ENCODE measurements around the gene FGF8. TPM values are rescaled to one million over a fixed set of nuclear protein-coding genes. Genes with fewer than 3 reads are reported as not detected.

FGF8 gene
- polyA plus RNA-seq, 1 donor, result not detected

DNA sequence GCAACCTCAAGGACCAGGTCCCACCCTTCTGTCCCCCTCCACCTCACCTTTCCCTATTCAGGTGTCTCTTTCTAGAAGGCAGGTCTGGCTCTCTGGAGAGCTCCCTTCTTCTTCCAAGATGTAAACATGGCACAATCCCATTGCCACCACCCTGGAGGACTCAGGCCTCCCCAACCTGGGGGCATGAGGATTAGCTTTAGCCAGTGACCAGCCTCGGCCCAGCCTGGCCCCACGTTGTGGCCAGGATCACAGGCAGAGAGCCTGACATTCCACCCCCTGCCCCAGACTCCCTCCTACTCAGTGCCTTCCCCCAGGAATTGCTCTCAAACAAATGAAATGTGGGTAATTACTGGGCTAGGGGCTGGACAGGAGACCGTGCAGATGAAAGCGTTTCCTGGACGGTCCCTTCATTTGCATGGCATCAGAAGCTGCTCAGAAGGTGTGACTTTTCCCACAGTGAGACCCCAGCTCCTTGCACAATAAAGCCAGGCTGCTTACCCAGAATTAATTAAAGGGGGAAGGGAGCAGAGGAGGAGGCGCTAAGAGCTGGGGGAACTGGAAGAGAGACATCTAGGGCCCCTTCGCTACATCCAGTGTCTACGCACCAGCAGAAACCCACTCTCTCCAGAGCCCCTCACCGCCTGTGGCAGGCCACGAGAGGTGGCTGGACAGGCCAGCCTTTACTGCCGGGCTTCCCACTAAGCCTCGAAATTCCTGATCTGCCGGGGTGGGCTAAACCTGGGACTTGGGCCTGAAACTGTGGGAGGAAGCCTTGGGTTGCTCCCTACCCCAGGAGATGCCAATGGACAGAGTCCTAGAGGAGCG lies 7.7 kb downstream of the FGF8 start:
- WGBS (ENCODE audit: insufficient coverage, low lambda C conversion rate), result no CpG with 5 or more reads among the region's 14 CpGs
- peaks cover 87% of the 10 kb centered on the region for H3K27me3 ChIP-seq (ENCODE audit: control insufficient read depth, insufficient read depth, low read length)
- H3K9me3 ChIP-seq (ENCODE audit: control insufficient read depth, low read depth, low read length), result peaks cover 3% of the 10 kb centered on the region
- H3K4me3 ChIP-seq (ENCODE audit: low read length), result no peak overlapping the region
- no peak for DNase-seq
- no peak overlapping the region for H3K27ac ChIP-seq (ENCODE audit: low read length)
- no peaks in the 10 kb centered on the region for H3K4me1 ChIP-seq (ENCODE audit: control insufficient read depth, insufficient read depth, low read length)
- no peaks in the 10 kb centered on the region for H3K36me3 ChIP-seq (ENCODE audit: control insufficient read depth, insufficient read depth, low read length)

DNA sequence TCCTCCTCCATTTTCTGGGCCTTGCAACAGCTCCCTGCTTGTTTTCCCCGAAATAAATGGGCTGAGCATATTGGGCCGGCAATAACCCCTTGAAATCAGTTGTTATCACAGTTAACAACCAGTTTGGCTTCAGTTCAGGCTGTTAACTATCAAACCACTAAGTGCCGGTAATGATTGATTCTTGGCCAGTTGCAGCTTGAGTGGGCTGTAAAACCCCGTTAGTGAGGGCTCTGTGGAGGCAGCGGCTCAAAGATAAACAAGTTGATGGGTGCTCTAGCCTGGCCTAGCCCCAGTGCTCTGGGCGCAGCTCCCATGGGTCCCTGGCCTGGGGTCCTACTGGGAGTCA lies 8.3 kb downstream of the FGF8 start:
- H3K36me3 ChIP-seq (ENCODE audit: control insufficient read depth, insufficient read depth, low read length), result no peaks in the 10 kb centered on the region
- H3K4me3 ChIP-seq (ENCODE audit: low read length), result no peak overlapping the region
- peaks cover 85% of the 10 kb centered on the region for H3K27me3 ChIP-seq (ENCODE audit: control insufficient read depth, insufficient read depth, low read length)
- H3K27ac ChIP-seq (ENCODE audit: low read length), result no peak overlapping the region
- H3K4me1 ChIP-seq (ENCODE audit: control insufficient read depth, insufficient read depth, low read length), result no peaks in the 10 kb centered on the region
- no CpG with 5 or more reads among the region's 6 CpGs for WGBS (ENCODE audit: insufficient coverage, low lambda C conversion rate)
- H3K9me3 ChIP-seq (ENCODE audit: control insufficient read depth, low read depth, low read length), result peaks cover 3% of the 10 kb centered on the region
- DNase-seq, result no peak

DNA sequence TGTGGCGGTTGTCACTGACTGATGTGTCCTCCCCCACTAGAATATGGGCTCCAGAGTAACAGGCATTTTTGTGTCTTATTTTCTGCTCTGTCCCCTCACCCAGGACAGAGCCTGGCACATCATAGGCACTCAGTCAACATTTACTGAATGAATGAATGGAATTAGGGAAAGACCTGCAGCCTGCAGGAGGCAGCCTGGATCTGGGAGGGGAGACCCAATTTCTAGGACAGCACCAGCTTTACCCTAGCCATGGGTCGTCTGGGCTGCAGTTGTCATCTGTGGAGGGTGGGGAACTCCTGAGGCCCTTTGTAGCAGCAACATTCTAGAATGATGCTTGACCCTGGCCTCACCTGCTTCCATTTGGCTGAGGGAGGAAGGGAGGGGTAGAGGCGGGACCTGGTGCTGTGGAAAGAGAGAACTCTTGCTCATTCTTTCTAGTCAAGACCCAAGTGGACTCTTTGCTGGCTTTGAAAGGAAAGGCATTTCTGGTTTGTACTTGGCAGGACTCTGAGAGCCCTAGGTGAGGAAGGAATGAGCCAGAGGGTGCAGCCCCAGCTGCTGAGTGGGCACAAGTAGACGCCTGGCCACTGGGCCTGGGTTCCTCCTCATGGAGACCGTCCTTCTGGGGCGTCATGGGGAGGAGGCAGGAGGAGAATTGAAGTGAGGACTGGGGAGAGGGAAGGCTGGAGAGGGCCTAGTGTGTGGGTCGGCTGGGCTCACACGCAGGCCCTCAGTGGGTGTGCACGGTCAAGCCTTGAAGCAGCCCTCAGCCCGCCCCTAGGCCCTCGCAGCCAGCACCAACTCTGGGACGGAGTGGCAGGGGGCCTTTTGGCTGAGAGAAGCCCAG lies 8.9 kb downstream of the FGF8 start:
- no CpG with 5 or more reads among the region's 12 CpGs for WGBS (ENCODE audit: insufficient coverage, low lambda C conversion rate)

DNA sequence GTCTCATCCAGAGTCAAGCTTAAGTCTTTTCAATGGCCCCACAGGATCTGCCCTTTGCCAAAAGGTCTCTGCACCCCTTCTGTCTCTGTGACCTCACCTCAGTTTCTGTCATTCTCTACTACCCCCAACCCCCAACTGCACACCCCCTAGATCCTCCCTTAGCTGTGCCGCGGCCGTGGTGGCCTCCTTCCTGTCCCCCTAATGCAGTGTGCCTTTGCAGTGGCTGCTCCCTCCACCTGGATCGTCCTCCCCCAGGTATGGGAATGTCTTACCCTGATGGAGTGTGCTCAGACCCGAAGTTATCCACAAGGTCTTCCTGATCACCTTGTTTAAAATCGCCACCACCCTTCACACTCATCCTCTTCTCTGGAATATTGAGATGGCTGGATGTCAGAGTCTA lies 9.6 kb downstream of the FGF8 start:
- whole genome bisulfite sequencing (ENCODE audit: insufficient coverage, low lambda C conversion rate), result 85% methylated on average over 5 of the region's 6 CpGs
- Histone ChIP-seq H3K9me3 (ENCODE audit: control insufficient read depth, low read depth, low read length) (peaks cover 3% of the 10 kb centered on the region), H3K4me3 (ENCODE audit: low read length) (no peak overlapping the region), H3K27me3 (ENCODE audit: control insufficient read depth, insufficient read depth, low read length) (peaks cover 72% of the 10 kb centered on the region), H3K4me1 (ENCODE audit: control insufficient read depth, insufficient read depth, low read length) (no peaks in the 10 kb centered on the region), H3K27ac (ENCODE audit: low read length) (no peak overlapping the region), H3K36me3 (ENCODE audit: control insufficient read depth, insufficient read depth, low read length) (no peaks in the 10 kb centered on the region)
- DNase-seq, result no peak

More for the DNA sequence above, 8.9 kb downstream of the FGF8 start:
- peaks cover 3% of the 10 kb centered on the region for H3K9me3 ChIP-seq (ENCODE audit: control insufficient read depth, low read depth, low read length)
- no peak for DNase-seq
- no peaks in the 10 kb centered on the region for H3K4me1 ChIP-seq (ENCODE audit: control insufficient read depth, insufficient read depth, low read length)
- H3K27ac ChIP-seq (ENCODE audit: low read length), result no peak overlapping the region
- peaks cover 79% of the 10 kb centered on the region for H3K27me3 ChIP-seq (ENCODE audit: control insufficient read depth, insufficient read depth, low read length)
- H3K4me3 ChIP-seq (ENCODE audit: low read length), result no peak overlapping the region
- no peaks in the 10 kb centered on the region for H3K36me3 ChIP-seq (ENCODE audit: control insufficient read depth, insufficient read depth, low read length)

DNA sequence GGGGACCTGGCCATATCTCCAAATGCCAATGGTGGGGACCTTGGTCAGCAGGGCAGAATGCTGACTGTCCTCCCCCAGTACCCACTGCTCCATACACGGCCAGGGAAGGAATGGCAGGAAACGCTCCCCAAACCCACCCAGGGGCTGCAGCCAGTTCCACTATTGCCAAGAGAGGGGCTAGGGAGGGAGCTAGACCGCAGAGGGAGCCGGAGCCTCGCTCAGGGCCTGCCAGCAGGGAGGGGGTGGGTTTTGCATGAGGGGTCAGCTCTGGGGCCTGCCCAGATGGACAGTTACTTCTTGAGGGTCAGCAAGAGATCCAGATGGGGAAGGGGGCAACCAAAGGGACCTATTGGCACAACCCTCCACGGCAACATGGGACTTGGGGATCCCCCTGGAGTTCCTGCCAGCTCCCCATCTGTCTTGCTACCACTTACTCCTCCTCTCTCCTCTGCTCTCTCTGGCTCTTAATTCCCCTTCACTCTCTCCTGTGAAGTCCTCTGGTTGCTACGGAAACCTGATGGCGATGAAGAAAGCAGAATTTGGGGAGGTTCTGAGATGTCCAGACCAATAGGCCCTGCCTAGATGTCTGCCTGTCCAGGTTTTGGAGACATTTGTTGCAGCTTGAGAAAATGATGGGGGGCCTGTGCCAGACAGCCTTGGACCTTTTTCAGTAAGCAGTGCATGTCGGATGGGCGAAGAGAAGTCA lies 12.6 kb downstream of the FGF8 start:
- H3K27ac ChIP-seq (ENCODE audit: low read length), result no peak overlapping the region
- H3K36me3 ChIP-seq (ENCODE audit: control insufficient read depth, insufficient read depth, low read length), result no peaks in the 10 kb centered on the region
- no peak overlapping the region for H3K4me3 ChIP-seq (ENCODE audit: low read length)
- H3K9me3 ChIP-seq (ENCODE audit: control insufficient read depth, low read depth, low read length), result no peaks in the 10 kb centered on the region
- WGBS (ENCODE audit: insufficient coverage, low lambda C conversion rate), result 100% methylated on average over 1 of the region's 10 CpGs
- no peak for DNase-seq
- peaks cover 47% of the 10 kb centered on the region for H3K27me3 ChIP-seq (ENCODE audit: control insufficient read depth, insufficient read depth, low read length)
- H3K4me1 ChIP-seq (ENCODE audit: control insufficient read depth, insufficient read depth, low read length), result no peaks in the 10 kb centered on the region

DNA sequence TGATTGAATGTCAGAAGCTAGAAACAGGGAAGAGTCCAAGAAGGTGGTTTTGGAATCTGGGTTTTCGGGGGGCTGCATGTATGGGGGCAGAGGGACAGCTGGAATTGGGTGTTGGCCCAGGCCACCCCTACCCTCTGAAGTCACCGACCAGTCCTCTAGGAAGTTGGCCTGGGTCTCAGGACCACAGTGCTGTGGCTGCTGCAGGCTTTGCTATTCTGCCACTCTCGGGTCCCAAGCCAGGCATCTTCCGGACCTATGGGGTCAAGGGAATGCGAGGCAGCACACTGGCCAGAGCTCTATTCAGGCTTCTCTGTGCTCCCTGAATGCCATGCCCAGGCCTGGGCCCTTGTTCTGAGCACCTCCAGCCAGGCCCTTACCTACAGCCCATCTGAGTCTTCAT lies 13.2 kb downstream of the FGF8 start:
- no peak overlapping the region for H3K27ac ChIP-seq (ENCODE audit: low read length)
- peaks cover 41% of the 10 kb centered on the region for H3K27me3 ChIP-seq (ENCODE audit: control insufficient read depth, insufficient read depth, low read length)
- H3K4me3 ChIP-seq (ENCODE audit: low read length), result no peak overlapping the region
- DNase-seq, result no peak
- H3K4me1 ChIP-seq (ENCODE audit: control insufficient read depth, insufficient read depth, low read length), result no peaks in the 10 kb centered on the region
- no peaks in the 10 kb centered on the region for H3K9me3 ChIP-seq (ENCODE audit: control insufficient read depth, low read depth, low read length)
- WGBS (ENCODE audit: insufficient coverage, low lambda C conversion rate), result no CpG with 5 or more reads among the region's 5 CpGs
- no peaks in the 10 kb centered on the region for H3K36me3 ChIP-seq (ENCODE audit: control insufficient read depth, insufficient read depth, low read length)

DNA sequence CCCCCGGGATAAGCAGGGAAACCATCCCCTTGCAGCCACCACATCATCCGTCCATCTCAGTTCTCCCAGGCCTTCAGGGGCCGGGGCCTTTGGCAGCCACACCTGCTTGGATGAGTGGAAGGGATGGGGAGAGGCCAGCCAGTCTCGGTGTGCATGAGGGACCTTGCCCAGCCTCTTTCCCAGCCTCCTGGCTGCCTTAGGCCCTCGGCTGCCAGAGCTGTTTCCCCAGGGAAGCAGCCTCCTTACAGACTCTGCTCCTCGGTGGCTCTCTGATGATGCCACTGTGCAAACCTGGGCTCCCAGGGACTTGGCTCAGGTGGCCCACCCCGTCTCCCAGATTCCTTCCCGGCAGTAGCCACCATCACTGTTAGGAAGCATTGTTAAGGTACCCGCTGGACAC lies 14.7 kb downstream of the FGF8 start:
- H3K9me3 ChIP-seq (ENCODE audit: control insufficient read depth, low read depth, low read length), result no peaks in the 10 kb centered on the region
- no peak overlapping the region for H3K4me3 ChIP-seq (ENCODE audit: low read length)
- no peak overlapping the region for H3K27ac ChIP-seq (ENCODE audit: low read length)
- H3K4me1 ChIP-seq (ENCODE audit: control insufficient read depth, insufficient read depth, low read length), result no peaks in the 10 kb centered on the region
- no CpG with 5 or more reads among the region's 9 CpGs for WGBS (ENCODE audit: insufficient coverage, low lambda C conversion rate)
- H3K36me3 ChIP-seq (ENCODE audit: control insufficient read depth, insufficient read depth, low read length), result no peaks in the 10 kb centered on the region
- DNase-seq, result no peak
- H3K27me3 ChIP-seq (ENCODE audit: control insufficient read depth, insufficient read depth, low read length), result peaks cover 26% of the 10 kb centered on the region

DNA sequence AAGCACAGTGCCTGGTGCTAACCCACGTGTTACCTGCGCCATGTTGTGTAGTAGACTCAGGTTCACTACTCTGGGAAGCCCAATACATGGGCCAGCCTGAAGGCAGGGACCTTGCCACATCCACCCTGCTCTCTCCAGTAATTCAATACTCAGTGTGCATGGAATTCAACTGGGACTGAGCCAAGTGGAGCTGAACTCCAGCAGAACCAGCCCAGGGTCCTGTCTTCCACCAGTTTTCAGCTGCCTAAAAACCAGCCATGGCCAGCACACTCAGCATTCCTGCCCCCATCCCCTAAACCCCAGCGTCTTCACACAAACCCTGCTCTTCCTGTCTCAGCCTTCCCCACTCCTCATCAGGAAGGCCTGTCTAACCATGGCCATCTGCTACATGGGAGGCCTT lies 15.4 kb downstream of the FGF8 start:
- Histone ChIP-seq H3K4me3 (ENCODE audit: low read length) (no peak overlapping the region), H3K36me3 (ENCODE audit: control insufficient read depth, insufficient read depth, low read length) (no peaks in the 10 kb centered on the region), H3K9me3 (ENCODE audit: control insufficient read depth, low read depth, low read length) (no peaks in the 10 kb centered on the region), H3K27me3 (ENCODE audit: control insufficient read depth, insufficient read depth, low read length) (peaks cover 19% of the 10 kb centered on the region), H3K27ac (ENCODE audit: low read length) (no peak overlapping the region), H3K4me1 (ENCODE audit: control insufficient read depth, insufficient read depth, low read length) (no peaks in the 10 kb centered on the region)
- DNase-seq, result no peak
- WGBS (ENCODE audit: insufficient coverage, low lambda C conversion rate), result 100% methylated on average over 1 of the region's 3 CpGs

DNA sequence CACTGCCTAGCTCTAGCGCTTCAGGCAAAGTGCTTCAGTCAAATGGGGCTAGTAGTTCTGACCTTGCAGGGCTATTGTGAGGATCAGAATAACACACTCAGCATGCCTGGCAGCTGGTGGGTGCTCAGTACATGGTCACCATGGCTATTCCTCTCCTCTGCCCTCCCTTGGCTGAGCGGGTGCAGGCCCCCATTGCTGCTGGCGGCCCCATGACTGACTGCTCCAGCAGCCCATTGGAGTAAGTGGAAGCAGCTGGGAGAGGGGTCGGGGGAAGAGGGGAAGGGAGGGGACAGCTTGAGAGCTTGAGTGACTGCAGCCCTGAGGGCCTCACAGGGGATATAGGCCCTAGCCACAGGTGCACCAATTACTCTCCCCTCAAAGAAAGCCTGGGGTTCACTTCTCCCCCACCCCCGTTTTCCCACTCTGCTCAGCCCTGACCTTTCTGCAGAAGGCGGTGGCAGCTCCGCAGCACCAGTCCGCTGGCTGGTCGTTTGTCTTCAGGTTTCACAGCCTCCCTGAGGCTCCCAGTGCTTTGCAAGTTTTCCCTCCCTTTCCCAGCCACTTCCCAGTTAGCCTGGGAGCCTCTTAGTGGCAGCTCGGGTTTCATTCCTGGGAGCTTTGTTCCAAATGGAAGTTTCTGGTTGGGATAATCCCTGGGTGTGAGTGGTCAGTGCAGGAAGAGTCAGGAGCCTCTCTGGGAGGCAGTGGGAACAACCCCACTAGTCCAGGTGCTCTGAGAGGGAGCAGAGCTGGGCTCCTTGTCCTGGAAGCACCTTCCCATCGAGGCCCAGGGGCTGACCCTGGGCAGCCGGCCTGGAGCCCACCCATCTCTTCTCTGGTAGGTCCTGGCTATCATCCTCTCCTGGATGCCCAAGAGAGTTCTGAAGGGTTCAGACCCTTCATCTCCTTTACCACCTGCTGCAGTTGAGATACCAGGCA lies 16.3 kb downstream of the FGF8 start:
- H3K9me3 ChIP-seq (ENCODE audit: control insufficient read depth, low read depth, low read length), result no peaks in the 10 kb centered on the region
- no peaks in the 10 kb centered on the region for H3K36me3 ChIP-seq (ENCODE audit: control insufficient read depth, insufficient read depth, low read length)
- WGBS (ENCODE audit: insufficient coverage, low lambda C conversion rate), result no CpG with 5 or more reads among the region's 12 CpGs

More for the DNA sequence above, 16.3 kb downstream of the FGF8 start:
- Histone ChIP-seq H3K27me3 (ENCODE audit: control insufficient read depth, insufficient read depth, low read length) (peaks cover 12% of the 10 kb centered on the region), H3K4me3 (ENCODE audit: low read length) (no peak overlapping the region), H3K27ac (ENCODE audit: low read length) (no peak overlapping the region), H3K4me1 (ENCODE audit: control insufficient read depth, insufficient read depth, low read length) (no peaks in the 10 kb centered on the region)
- no peak for DNase-seq

Measured in large intestine (tissue), 3 donors.